ENCODE measurements around the gene MUS81.

MUS81 gene

GRCh38 chr11:65885808-65886536 is 25.7 kb downstream of the MUS81 start:
- H3K4me3 ChIP-seq, result no peak overlapping the region
- H3K27ac ChIP-seq, result no peak overlapping the region

- H3K27ac ChIP-seq, result peak overlapping the region in 20 of 21 experiments; percentile 80 to 98 (median 89)
- H3K4me3 ChIP-seq, result peak overlapping the region; percentile 47 to 78 (median 63)
These were observed 26.8 kb downstream of the MUS81 start for GRCh38 chr11:65886826-65887722.

GRCh38 chr11:65887723-65888162 is 27.5 kb downstream of the MUS81 start:
- Histone ChIP-seq H3K27ac (peak overlapping the region; percentile 47 to 98 (median 89)), H3K4me3 (peak overlapping the region; percentile 47 to 78 (median 63))

- peak within 1 kb of the TSS; percentile 47 to 98 (median 89) for H3K27ac ChIP-seq
- H3K4me3 ChIP-seq, result peak within 1 kb of the TSS; percentile 47 to 78 (median 63)
These were observed 28.1 kb downstream of the MUS81 start, which contains the start of gene FIBP for GRCh38 chr11:65888163-65888814. Gene FIBP (minus strand): TSS chr11:65888471. CDS start chr11:65888418, 53 bp downstream.

GRCh38 chr11:65890324-65891218 is 30.3 kb downstream of the MUS81 start, which contains the start of gene CCDC85B:
Gene CCDC85B (plus strand): TSS chr11:65890673. CDS start chr11:65890784, 111 bp downstream.
- Histone ChIP-seq H3K4me3 (peak within 1 kb of the TSS; percentile 52 to 78 (median 62)), H3K27ac (peak within 1 kb of the TSS; percentile 60 to 98 (median 89))

GRCh38 chr11:65891219-65892136 is 31.2 kb downstream of the MUS81 start:
- H3K27ac ChIP-seq, result peak overlapping the region; percentile 60 to 98 (median 88)
- peak overlapping the region; percentile 52 to 78 (median 62) for H3K4me3 ChIP-seq

- Histone ChIP-seq H3K27ac (peak overlapping the region in 19 of 21 experiments; percentile 80 to 98 (median 89)), H3K4me3 (peak overlapping the region; percentile 52 to 78 (median 62))
These were observed 31.9 kb downstream of the MUS81 start for GRCh38 chr11:65892137-65892540.

GRCh38 chr11:65892661-65893317 is 32.6 kb downstream of the MUS81 start:
- H3K27ac ChIP-seq, result peak overlapping the region in 18 of 21 experiments; percentile 68 to 98 (median 88)
- H3K4me3 ChIP-seq, result peak overlapping the region in 4 of 7 experiments; percentile 11 to 78 (median 58)

GRCh38 chr11:65894034-65894591 is 33.9 kb downstream of the MUS81 start:
- peak overlapping the region in 4 of 7 experiments; percentile 5 to 18 (median 10) for H3K4me3 ChIP-seq
- H3K27ac ChIP-seq, result peak overlapping the region; percentile 40 to 98 (median 83)

- no peak overlapping the region for H3K27ac ChIP-seq
- H3K4me3 ChIP-seq, result no peak overlapping the region
These were observed 35.3 kb downstream of the MUS81 start for GRCh38 chr11:65895482-65895981.

- Histone ChIP-seq H3K27ac (peak overlapping the region in 2 of 21 experiments; percentile 6 to 14), H3K4me3 (no peak overlapping the region)
These were observed 36.1 kb downstream of the MUS81 start for GRCh38 chr11:65896034-65896999.

GRCh38 chr11:65897020-65897471 is 36.8 kb downstream of the MUS81 start:
- Histone ChIP-seq H3K4me3 (no peak overlapping the region), H3K27ac (peak overlapping the region in 2 of 21 experiments; percentile 6 to 14)

- H3K4me3 ChIP-seq, result peak overlapping the region; percentile 48 to 68 (median 59)
- H3K27ac ChIP-seq, result peak overlapping the region in 19 of 21 experiments; percentile 42 to 95 (median 84)
These were observed 38.6 kb downstream of the MUS81 start for GRCh38 chr11:65898656-65899355.

- peak overlapping the region; percentile 48 to 68 (median 59) for H3K4me3 ChIP-seq
- peak overlapping the region; percentile 40 to 95 (median 83) for H3K27ac ChIP-seq
These were observed 39.3 kb downstream of the MUS81 start for GRCh38 chr11:65899356-65900124.
